HCT116 (cell line): ENCODE results near the gene PRKCA. TPM values are rescaled to one million over a fixed set of nuclear protein-coding genes. Genes with fewer than 3 reads are reported as not detected.

Experiments
- ATAC-seq: fragments of 200-7000 bp; cut with Tn5 transposase; 2 replicates; pipeline ENCODE4 v1.9.1; 2020; ENCODE audit warnings: mild to moderate bottlenecking, moderate library complexity
- BruUV-seq: library from RNA; stranded (reverse); fragments of 400-500 nt; replicated peaks from 2 replicates; lab custom pipeline; 2021; lab: Mats Ljungman, UMichigan
- CTCF ChIA-PET: fragments of 300-600 bp; sonication (Branson Sonifier 250); formaldehyde crosslinking; loops from one replicate; lab custom pipeline; 2021; ENCODE audit warnings: antibody characterized with exemption; lab: Charles Lee
- POLR2A ChIA-PET: fragments of 300-600, 350-600 bp; sonication (Branson Sonifier 250); formaldehyde crosslinking; loops from one replicate; lab custom pipeline; 2021; ENCODE audit warnings: antibody characterized with exemption; lab: Charles Lee
- RAD21 ChIA-PET, 2 experiments: fragments of 300-600 bp; sonication (Branson Sonifier 250); formaldehyde crosslinking; loops; one replicate each; lab custom pipeline; 2023; ENCODE audit warnings: low total read pairs in 2 of 2; ENCODE audit not compliant: uncharacterized antibody in 2 of 2, unreplicated experiment in 2 of 2, low non-redundant PET in 1 of 2; lab: Charles Lee
- DNase-seq: peaks from one replicate; pipeline ENCODE4 v3.0.0-alpha.2; 2010; ENCODE audit warnings: low read depth, low spot score
- H2AFZ ChIP-seq: fragments of 200-600 bp; shearing (Covaris generic), sonication (generic); 2 replicates; pipeline ENCODE4 v1.6.1; 2017; ENCODE audit warnings: low read depth, mixed run types, mixed read lengths, antibody characterized with exemption, low read length; ENCODE audit not compliant: poor library complexity, severe bottlenecking
- H3K27ac ChIP-seq: 2 replicates; pipeline ENCODE4 v1.5.1; 2012; ENCODE audit warnings: low read depth, low read length
- H3K27me3 ChIP-seq: fragments of 200-600 bp; sonication (generic); 2 replicates; pipeline ENCODE4 v1.6.1; 2016; ENCODE audit warnings: mixed run types, low read length, mixed read lengths; ENCODE audit not compliant: insufficient read depth
- H3K36me3 ChIP-seq, 2 experiments: fragments of 200-500 bp in 1 of 2; fragments of 200-600 bp in 1 of 2; sonication (Bioruptor generic) in 1 of 2; sonication (generic) in 1 of 2; 2 replicates each; pipeline versions ENCODE4 v1.5.1 to v1.6.1; 2014 to 2016; ENCODE audit warnings: low read length in 2 of 2, inconsistent platforms in 1 of 2, mixed read lengths in 1 of 2, mixed run types in 1 of 2; ENCODE audit not compliant: insufficient read depth in 2 of 2, control insufficient read depth in 1 of 2
- H3K4me1 ChIP-seq, 2 experiments: fragments of 200-600 bp in 1 of 2; sonication (generic) in 1 of 2; 2 replicates each; pipeline versions ENCODE4 v1.5.1 to v1.6.1; 2012 to 2017; ENCODE audit warnings: low read length in 2 of 2, inconsistent platforms in 1 of 2, mild to moderate bottlenecking in 1 of 2, mixed read lengths in 1 of 2, mixed run types in 1 of 2, moderate library complexity in 1 of 2; ENCODE audit not compliant: insufficient read depth in 2 of 2, control insufficient read depth in 1 of 2
- H3K4me2 ChIP-seq: fragments of 200-600 bp; sonication (generic); 2 replicates; pipeline ENCODE4 v1.6.1; 2017; ENCODE audit warnings: mixed run types, low read length, mixed read lengths
- H3K4me3 ChIP-seq, 2 experiments: fragments of 200-600 bp in 1 of 2; sonication (generic) in 1 of 2; replicated peaks in 1 of 2; 2 replicates each; pipeline ENCODE4 v1.5.1; 2011 to 2016; ENCODE audit warnings: low read length in 2 of 2, control low read depth in 1 of 2, low read depth in 1 of 2, mild to moderate bottlenecking in 1 of 2, mixed read lengths in 1 of 2, mixed run types in 1 of 2
- H3K79me2 ChIP-seq: fragments of 200-600 bp; sonication (generic); 2 replicates; pipeline ENCODE4 v1.6.1; 2017; ENCODE audit warnings: mild to moderate bottlenecking, mixed run types, low read length, moderate library complexity, mixed read lengths; ENCODE audit not compliant: insufficient read depth
- H3K9ac ChIP-seq: fragments of 200-600 bp; sonication (generic); 2 replicates; pipeline ENCODE4 v1.6.1; 2016; ENCODE audit warnings: low read length, mixed read lengths
- H3K9me2 ChIP-seq: fragments of 200-600 bp; sonication (generic), shearing (Covaris generic); 2 replicates; pipeline ENCODE4 v1.6.1; 2017; ENCODE audit warnings: mixed run types, mild to moderate bottlenecking, moderate library complexity; ENCODE audit not compliant: insufficient read depth
- H3K9me3 ChIP-seq, 2 experiments: fragments of 200-500 bp in 1 of 2; fragments of 200-600 bp in 1 of 2; sonication (Bioruptor generic) in 1 of 2; sonication (generic) in 1 of 2; 2 replicates each; pipeline ENCODE4 v1.6.1; 2014 to 2017; ENCODE audit warnings: low read length in 2 of 2, mixed read lengths in 2 of 2, inconsistent platforms in 1 of 2, low read depth in 1 of 2, mild to moderate bottlenecking in 1 of 2, mixed run types in 1 of 2, moderate library complexity in 1 of 2; ENCODE audit not compliant: control insufficient read depth in 1 of 2, insufficient read depth in 1 of 2
- H4K20me1 ChIP-seq: fragments of 200-600 bp; sonication (generic), shearing (Covaris generic); 2 replicates; pipeline ENCODE4 v1.6.1; 2017; ENCODE audit warnings: mixed run types, mild to moderate bottlenecking, moderate library complexity; ENCODE audit not compliant: insufficient read depth
- ATF3 ChIP-seq: IDR thresholded peaks from 2 replicates; pipeline ENCODE4 v1.6.1; 2012
- CEBPB ChIP-seq: IDR thresholded peaks from 2 replicates; pipeline ENCODE4 v1.6.1; 2012; ENCODE audit warnings: low read depth
- CTCF ChIP-seq, 3 experiments: fragments of 200-600 bp in 1 of 3; sonication (generic) in 1 of 3; IDR thresholded peaks in 2 of 3; conservative IDR thresholded peaks in 1 of 3; 2 replicates each; pipeline ENCODE4 v1.5.1; 2012 to 2017; ENCODE audit warnings: low read depth in 2 of 3, low read length in 2 of 3, antibody characterized with exemption in 1 of 3, borderline replicate concordance in 1 of 3, control low read depth in 1 of 3, mild to moderate bottlenecking in 1 of 3, mixed read lengths in 1 of 3, mixed run types in 1 of 3, moderate library complexity in 1 of 3; ENCODE audit not compliant: insufficient read depth in 1 of 3
- EGR1 ChIP-seq: IDR thresholded peaks from 2 replicates; pipeline ENCODE4 v1.6.1; 2012; ENCODE audit warnings: low read depth
- FOSL1 ChIP-seq: IDR thresholded peaks from 2 replicates; pipeline ENCODE4 v1.6.1; 2012; ENCODE audit warnings: low read depth
- JUND ChIP-seq: IDR thresholded peaks from 2 replicates; pipeline ENCODE4 v1.6.1; 2012
- MAX ChIP-seq: IDR thresholded peaks from 2 replicates; pipeline ENCODE4 v1.6.1; 2012
- POLR2A ChIP-seq: IDR thresholded peaks from 2 replicates; pipeline ENCODE4 v1.7.0; 2011; ENCODE audit warnings: borderline replicate concordance; ENCODE audit not compliant: insufficient read depth, insufficient read length; ENCODE audit errors: extremely low read depth
- RAD21 ChIP-seq: IDR thresholded peaks from 2 replicates; pipeline ENCODE4 v1.6.1; 2012; ENCODE audit warnings: low read depth, mild to moderate bottlenecking
- SRF ChIP-seq: IDR thresholded peaks from 2 replicates; pipeline ENCODE4 v1.6.1; 2012; ENCODE audit warnings: low read depth
- TCF7L2 ChIP-seq: IDR thresholded peaks from 2 replicates; pipeline ENCODE4 v1.7.0; 2011; ENCODE audit warnings: borderline replicate concordance, inconsistent platforms; ENCODE audit not compliant: insufficient read depth, insufficient read length; ENCODE audit errors: extremely low read depth
- YY1 ChIP-seq: IDR thresholded peaks from 2 replicates; pipeline ENCODE4 v1.6.1; 2011; ENCODE audit warnings: low read length, low read depth, moderate library complexity, mild to moderate bottlenecking; ENCODE audit not compliant: insufficient replicate concordance; ENCODE audit errors: extremely low read depth
- ZBTB33 ChIP-seq: IDR thresholded peaks from 2 replicates; pipeline ENCODE4 v1.6.1; 2011; ENCODE audit warnings: mild to moderate bottlenecking, low read length, moderate library complexity; ENCODE audit not compliant: insufficient replicate concordance; ENCODE audit errors: extremely low read depth
- ZFX ChIP-seq: fragments of 450-650 bp; IDR thresholded peaks from 2 replicates; pipeline ENCODE4 v1.6.1; 2017
- ZNF274 ChIP-seq: fragments of 200-500 bp; sonication (Bioruptor generic); IDR thresholded peaks from 2 replicates; pipeline ENCODE4 v1.6.1; 2014; ENCODE audit warnings: mild to moderate bottlenecking, low read depth, low read length, inconsistent platforms
- intact Hi-C: fragments of 100-400 bp; cut with micrococcal nuclease; formaldehyde crosslinking; loops from 2 replicates; pipeline ENCODE4 v1.10.0; 2022
- total RNA-seq: library from RNA; stranded (reverse); gene quantifications from one replicate; pipeline ENCODE4 v1.2.1, GENCODE V29; 2021; ENCODE audit not compliant: unreplicated experiment

The PRKCA gene
- total RNA-seq, 1 experiment from 2014 or later, result 18.8 TPM

- no peaks in the 10 kb centered on the region for H3K36me3 ChIP-seq
- H3K79me2 ChIP-seq, result no peaks in the 10 kb centered on the region
- POLR2A ChIA-PET, result no interaction called here
- RAD21 ChIA-PET, result no interaction called here
- no peak overlapping the region for H3K27ac ChIP-seq
- H3K4me3 ChIP-seq, result no peak overlapping the region
- DNase-seq (no peak), ATAC-seq (no peak)
- H4K20me1 ChIP-seq, result no peaks in the 10 kb centered on the region
- intact Hi-C loops, result no loop called here
- no peaks in the 10 kb centered on the region for H3K27me3 ChIP-seq
- no peak for TF ChIP-seq ZNF274
- TF ChIP-seq SRF, result no peak
- TF ChIP-seq YY1, result no peak
- no peak for TF ChIP-seq ZBTB33
- no peak for TF ChIP-seq JUND
- no peak for TF ChIP-seq POLR2A
- no peak for TF ChIP-seq MAX
- TF ChIP-seq ZFX, result no peak
- TF ChIP-seq RAD21, result no peak
- no peak for TF ChIP-seq ATF3
- TF ChIP-seq FOSL1, result no peak
- TF ChIP-seq TCF7L2, result no peak
- TF ChIP-seq CEBPB, result no peak
- no peak for TF ChIP-seq CTCF (IDR thresholded peaks at IDR 0.05 in 2 of 3, conservative IDR thresholded peaks at IDR 0.05 in 1 of 3; ENCODE audit: borderline replicate concordance in 1 of 3, insufficient read depth in 1 of 3, low read depth in 2 of 3, low read length in 2 of 3)
- TF ChIP-seq EGR1, result no peak
- TF ChIP-seq, all 23 proteins: peak for 0
- H3K9me2 ChIP-seq, result no peaks in the 10 kb centered on the region
- H3K9me3 ChIP-seq, result no peaks in the 10 kb centered on the region
- BruUV-seq, result no TSS peak
- H2AFZ ChIP-seq, result no peak overlapping the region
- no peak overlapping the region for H3K9ac ChIP-seq
- no peak overlapping the region for H3K4me2 ChIP-seq
- H3K4me1 ChIP-seq, result peaks cover 45 to 61% of the 10 kb centered on the region in 2 experiments
- CTCF ChIA-PET, result no interaction called here
These were observed 162.5 kb downstream of the PRKCA start for GRCh38 chr17:66464921-66465320.
